Cardiac septum (tissue), 1 donor: ENCODE measurements around the gene TAF4. TPM values are rescaled to one million over a fixed set of nuclear protein-coding genes. Genes with fewer than 3 reads are reported as not detected.

ENCODE experiments used
- DNase-seq: peaks from one replicate; pipeline ENCODE4 v3.0.0-alpha.2; 2020; ENCODE audit warnings: low spot score
- intact Hi-C: fragments of 100-400 bp; cut with DNase I; formaldehyde crosslinking; loops from one replicate; pipeline ENCODE4 v1.14.0; 2022
- total RNA-seq: library from RNA; stranded (reverse); fragmentation: NEBNext Ultra II Directional; extraction: Animal tissue kit (Norgen Biotek cat#: 25700); gene quantifications from one replicate; pipeline ENCODE4 v1.2.1, GENCODE V29; 2021
- donor health status: DM: no; HTN: no; CAD: no.

TAF4 gene
- total RNA-seq, 1 donor from 2014 or later, result 13.6 TPM

- peak; percentile 54 for DNase-seq
- intact Hi-C loops, result no loop called here
Measured at GRCh38 chr20:62047666-62048345, 17.9 kb downstream of the TAF4 start.

DNA sequence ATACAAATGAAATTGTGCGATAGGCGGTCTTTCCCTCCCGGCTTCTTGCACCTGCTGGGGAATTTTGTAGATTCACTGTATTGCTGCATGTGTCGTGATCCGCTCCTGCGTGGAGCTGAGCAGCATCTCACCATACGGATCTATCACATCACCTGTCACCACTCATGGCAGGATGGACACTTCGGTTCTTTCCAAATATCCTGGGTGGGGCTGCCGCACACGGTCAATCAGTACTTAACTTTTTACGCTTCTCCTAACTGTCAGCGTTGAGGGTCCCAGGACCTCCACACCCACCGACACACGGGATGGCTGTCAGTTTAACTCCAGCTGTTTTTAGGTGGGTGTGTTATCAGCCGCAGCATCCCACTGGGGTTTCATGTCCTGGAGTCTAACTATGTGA is 19.2 kb downstream of the TAF4 start:
- no peak for DNase-seq

DNA sequence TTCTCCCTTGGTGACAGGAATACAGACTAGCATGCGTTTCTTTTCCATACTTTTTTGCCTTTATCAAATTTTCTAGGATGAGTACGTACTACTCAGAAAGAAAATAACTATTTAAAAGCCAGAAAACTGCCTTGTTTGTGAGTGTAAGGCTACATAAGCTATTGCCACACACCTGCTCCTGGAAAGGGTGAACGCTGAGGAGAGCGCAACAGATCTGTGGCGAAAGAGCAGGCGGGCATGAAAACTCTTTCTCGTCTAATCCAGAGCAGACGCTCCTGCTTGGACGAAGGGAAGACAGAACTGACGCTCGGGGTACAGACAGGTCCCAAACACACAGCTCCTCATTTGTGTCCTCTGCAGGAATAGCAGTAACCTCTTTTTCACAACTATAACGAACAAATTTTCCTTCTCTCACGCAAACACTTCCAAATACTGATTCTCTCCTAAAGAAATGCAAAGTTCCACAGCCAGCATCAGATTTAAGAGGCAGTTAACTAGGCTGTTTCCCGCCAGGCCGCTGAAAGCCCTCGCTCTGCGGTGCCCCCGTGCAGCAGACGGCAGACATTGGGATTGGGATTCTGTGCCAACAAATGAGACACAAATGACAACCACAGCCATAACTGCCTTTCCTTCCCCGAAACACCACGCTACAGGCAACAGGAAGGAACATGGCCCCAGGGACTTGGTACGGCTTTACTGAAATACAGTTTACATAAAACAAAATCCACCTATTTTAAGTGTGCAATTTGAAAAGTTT is 20.0 kb downstream of the TAF4 start:
- no peak for DNase-seq
- intact Hi-C loops, result no loop called here

More for the DNA sequence above, 19.2 kb downstream of the TAF4 start:
- intact Hi-C loops, result no loop called here

GRCh38 chr20:62045118-62045517 is 20.6 kb downstream of the TAF4 start:
- no peak for DNase-seq
- intact Hi-C loops, result no loop called here

GRCh38 chr20:62044631-62045030 is 21.1 kb downstream of the TAF4 start:
- DNase-seq, result no peak

DNA sequence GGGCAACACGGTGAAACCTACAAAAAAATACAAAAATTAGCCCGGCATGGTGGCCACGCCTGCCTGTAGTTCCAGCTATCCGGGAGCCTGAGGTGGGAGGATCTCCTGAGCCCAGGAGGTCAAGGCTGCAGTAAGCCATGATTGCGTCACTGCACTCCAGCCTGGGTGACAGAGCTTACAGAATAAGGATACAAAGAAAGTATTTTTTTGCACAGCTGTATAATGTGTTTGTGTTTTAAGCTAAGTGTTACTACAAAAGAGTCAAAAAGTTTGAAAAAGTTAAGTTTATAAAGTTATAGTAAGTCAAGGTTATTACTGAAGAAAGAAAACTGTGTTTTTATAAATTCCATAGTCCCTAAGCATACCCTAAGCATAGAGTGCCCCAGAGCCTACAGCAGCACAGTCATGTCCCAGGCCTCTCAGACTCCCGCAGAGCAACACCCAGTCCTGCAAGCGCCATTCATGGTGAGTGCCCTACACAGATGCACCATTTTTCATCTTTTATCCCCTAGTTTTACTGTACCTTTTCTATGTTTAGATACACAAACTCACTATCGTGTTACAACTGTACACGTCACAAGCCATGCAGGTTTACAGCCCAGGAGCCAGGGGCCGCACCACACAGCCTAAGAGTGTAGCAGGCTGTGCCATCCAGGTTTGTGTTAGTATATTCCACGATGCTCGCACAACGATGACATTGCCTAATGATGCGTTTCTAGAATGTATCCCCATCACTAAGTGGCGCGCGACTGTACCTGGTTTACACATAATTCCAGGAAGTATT is 22.4 kb downstream of the TAF4 start:
- no peak for DNase-seq
- intact Hi-C loops, result no loop called here

More at GRCh38 chr20:62044631-62045030, 21.1 kb downstream of the TAF4 start:
- intact Hi-C loops, result no loop called here

DNA sequence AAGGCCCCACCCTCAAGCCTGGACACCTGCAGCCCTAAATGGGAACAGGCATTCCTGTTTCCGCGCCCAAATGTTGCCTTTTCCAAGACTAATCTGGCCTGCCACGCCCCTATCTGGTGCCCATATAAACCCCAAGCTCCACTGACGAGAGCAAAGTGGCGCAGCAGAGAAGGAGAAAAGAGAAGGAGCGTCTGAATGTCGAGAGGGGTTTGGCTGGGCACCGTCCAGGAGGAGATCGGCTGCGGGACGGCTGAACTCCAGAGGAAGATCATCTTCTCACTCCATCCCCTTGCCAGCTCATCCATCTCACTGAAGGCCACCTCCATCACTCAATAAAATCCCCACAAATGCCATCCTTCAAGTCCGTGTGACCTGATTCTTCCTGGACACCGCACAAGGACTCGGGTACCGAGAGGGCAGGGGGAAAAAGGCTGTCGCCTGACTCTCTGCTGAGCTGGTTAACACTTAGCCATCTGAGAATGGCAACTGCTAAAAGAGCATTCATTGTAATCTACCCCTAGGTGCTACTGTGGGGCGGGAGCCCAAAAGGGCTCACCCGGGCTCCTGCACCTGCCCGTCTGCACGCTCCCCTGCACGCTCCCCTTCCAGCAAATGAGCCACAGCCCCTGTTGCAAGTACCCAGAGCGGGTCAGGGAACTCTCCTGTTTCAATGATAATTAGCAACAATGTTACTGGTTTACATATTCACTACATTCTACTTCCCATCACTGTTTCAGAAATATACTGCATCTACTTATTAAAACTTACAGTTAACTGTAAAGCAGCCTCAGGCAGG is 23.5 kb downstream of the TAF4 start:
- no peak for DNase-seq
- intact Hi-C loops, result no loop called here

DNA sequence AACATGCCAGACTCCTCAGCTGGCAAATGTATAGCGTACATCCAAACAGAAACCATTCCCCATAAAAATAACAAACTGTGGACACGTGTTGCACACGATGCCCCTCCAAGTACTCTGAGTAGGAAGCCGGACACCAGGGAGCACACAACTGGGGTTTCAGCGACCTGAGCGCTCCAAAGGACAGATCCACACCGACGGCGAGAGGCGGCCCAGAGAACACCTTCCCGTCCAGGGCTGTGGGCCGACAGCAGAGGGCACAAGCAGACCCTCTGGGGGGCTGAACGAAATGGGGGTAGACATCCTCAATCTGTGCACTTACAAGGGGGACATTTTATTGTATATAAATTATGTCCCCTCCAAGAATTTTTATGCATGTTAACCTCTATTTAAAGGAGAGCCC is 24.7 kb downstream of the TAF4 start:
- no peak for DNase-seq
- intact Hi-C loops, result no loop called here

DNA sequence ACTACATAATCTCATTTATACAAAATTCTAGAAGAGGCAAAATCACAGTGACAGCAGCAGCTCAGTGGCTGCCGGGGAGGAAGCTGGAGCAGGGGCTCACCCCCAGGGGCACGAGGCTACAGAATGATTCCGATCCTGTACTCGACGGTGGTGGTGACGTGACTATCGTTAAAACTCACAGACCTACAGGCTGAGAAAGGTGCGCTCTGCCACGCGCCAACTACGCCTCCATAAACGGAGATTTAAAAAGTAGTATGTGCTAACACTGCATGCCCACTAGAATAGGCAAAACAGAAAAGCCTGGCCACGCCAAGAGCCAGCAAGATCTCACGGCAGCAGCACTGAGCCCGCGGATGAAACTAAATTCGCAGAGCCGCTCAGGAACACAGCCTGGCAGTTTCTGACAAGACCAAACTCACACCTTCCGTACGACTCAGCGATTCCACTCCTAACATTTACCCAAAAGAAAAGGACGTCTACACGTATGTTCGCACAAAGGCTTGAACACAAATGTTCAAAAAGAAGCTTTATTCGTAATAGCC is 25.2 kb downstream of the TAF4 start:
- no peak for DNase-seq
- intact Hi-C loops, result no loop called here

DNA sequence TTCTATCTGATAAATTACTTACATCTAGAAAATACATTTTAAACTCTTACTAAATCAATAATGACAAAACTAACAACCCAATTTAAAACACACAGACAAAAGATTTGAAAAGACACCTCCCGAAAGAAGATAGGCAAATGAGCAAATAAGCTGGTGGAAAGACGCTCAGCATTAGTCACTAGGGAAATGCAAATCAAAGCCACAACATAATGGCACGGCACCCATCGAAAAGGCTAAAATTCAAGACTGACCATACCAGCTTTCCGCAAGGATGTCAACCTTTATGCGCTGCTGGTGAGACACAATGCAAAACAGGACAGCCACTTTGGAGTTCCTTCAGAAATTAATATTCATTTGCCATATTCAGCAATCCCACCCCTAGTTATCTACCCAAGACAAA is 25.9 kb downstream of the TAF4 start:
- intact Hi-C loops, result no loop called here
- DNase-seq, result no peak

DNA sequence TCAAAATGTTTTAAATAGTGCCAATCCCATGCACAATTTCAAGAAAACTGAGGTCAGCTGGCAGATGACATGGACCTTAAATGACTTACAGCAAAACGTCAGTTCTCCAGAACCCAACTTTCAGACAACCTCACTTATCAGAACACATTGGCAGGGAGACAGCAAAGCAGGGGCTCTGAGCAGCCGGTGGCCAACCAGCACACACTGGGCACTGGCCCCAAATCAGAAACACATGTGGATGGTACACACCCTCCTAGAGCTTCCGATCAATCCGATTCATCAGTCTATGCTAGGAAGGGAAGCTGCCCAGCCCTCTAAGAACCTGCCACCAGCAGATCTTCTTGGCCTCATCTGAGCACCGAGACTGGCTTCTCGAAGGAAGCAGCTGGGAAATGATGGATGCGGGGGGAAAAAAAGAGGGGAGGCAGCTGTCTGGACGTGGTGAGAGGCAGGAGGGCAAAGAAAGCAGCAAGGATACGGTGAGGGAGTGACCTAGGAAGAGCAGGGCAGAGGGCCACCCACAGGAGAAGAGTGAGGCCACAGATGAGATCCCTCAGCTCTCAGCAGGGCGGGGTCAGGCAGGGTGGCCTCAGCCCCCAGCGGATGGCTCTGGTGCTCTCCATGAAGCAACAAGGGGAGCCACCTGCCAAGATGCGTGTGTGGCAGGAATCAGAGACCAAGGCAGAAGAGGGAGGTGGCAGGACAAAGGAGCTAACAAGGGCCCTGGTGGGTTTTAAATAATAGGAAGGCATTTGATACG is 32.9 kb downstream of the TAF4 start:
- intact Hi-C loops, result no loop called here
- no peak for DNase-seq

DNA sequence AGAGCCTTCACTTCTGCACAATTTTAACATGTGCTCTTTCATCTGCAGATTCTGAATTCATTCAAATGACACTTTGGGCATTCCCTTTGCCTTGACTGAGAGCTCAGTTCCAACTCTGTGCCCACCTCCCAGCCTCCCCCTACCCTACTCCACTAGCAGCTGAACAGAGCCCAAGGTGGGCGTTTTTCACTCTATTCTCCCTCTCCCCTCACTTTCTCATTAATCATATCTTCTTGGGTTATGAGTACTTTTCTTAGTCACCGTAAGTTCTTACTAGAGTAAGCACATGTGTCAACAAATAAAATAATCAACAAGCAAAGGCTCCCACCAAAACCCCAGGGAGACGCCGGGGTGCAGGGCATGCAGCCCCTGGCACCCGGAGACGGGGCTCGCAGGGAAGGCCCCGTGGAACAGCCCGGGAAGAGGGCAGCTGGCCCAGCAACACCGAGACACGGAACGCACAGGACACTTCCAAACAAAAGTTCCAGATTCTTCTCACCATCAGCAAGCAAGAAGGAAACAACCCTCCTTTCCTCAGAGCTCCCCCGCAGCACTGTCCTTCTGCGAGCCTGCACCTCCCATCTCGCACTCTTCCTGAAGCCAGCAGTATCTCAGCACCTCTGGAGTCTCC is 34.1 kb downstream of the TAF4 start:
- intact Hi-C loops, result no loop called here
- DNase-seq, result no peak

- DNase-seq, result no peak
- intact Hi-C loops, result no loop called here
Measured at GRCh38 chr20:62030834-62031434, 34.7 kb downstream of the TAF4 start.

DNA sequence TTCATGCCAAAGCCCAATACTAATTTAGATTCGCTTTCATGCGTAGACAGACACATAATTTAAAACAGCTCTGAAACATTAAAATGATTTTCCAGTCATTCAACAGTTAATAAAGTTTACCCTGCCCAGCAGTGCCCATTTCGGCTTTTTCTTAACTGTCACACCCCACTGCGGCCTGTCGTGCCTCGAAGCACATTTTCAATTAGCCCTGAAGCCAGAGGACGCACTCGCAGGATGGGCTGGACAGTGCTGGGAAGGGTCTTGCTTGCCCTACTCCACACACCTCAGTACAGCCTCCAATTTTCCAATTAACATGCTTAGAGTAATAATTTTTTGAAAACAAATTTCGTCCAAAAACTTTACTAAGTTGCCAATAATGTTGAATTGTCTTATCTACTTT is 35.3 kb downstream of the TAF4 start:
- intact Hi-C loops, result no loop called here
- no peak for DNase-seq

- intact Hi-C loops, result loop anchor here (5.0 to 10.0 kb wide), 2 partner anchors 107 to 355 kb away; partner anchors contain the start of gene RPS21
- no peak for DNase-seq
Measured at GRCh38 chr20:62029949-62030348, 35.7 kb downstream of the TAF4 start.

DNA sequence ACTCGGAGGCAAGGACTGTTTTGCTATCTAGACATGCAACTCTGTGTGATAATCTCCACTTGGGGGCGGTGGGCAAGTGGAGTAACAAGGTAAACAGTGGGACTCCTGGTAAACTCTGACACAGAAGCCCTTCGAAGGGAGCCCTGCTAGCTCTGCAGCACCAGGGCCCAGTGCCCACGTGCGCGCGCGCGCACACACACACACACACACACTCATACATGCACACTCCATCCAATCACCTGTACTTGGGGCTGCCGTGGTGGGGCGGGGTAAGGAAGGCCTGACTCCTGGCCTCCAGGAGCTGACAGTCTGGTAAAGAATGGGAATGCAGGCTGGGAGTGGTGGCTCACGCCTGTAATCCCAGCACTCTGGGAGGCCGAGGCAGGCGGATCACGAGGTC is 36.4 kb downstream of the TAF4 start:
- intact Hi-C loops, result loop anchor here (5.0 to 10.0 kb wide), 2 partner anchors 108 to 356 kb away; partner anchors contain the start of gene RPS21
- DNase-seq, result no peak

- no peak for DNase-seq
- intact Hi-C loops, result loop anchor here (5.0 to 10.0 kb wide), 2 partner anchors 109 to 356 kb away; partner anchors contain the start of gene RPS21
Measured at GRCh38 chr20:62028384-62028783, 37.3 kb downstream of the TAF4 start.
